ENCODE data around the gene RNPEP.

- no peak for TF ChIP-seq CTCF (IDR thresholded peaks at IDR 0.05)
- TF ChIP-seq POLR2A (IDR thresholded peaks at IDR 0.05) = no peak
These were observed 71.6 kb downstream of the RNPEP start for GRCh38 chr1:202054094-202054493.
